ENCODE results near the gene SSR1. TPM values are rescaled to one million over a fixed set of nuclear protein-coding genes. Genes with fewer than 3 reads are reported as not detected.
A peak's percentile ranks its signal among the peaks of the same experiment; 100 is the strongest.
"Not testable (repeated sequence)": the region's sequence is repeated elsewhere in the genome, so short reads cannot be mapped to it uniquely, and the experiment has no call there.

Gene SSR1
- total RNA-seq (2014; rRNA removed; shearing (Covaris generic)), result 112 and 119 TPM in 2 replicates

- DNase-seq (ENCODE audit: low read depth), result peak; percentile 96
Observed at GRCh38 chr6:7312616-7313504, at the start of gene SSR1. SSR1 (minus strand) TSS chr6:7313199; CDS start chr6:7313120, 79 bp downstream.

GRCh38 chr6:7351916-7352315, 38.9 kb upstream of the SSR1 start:
- not testable (repeated sequence) for DNase-seq (ENCODE audit: low read depth)

- not testable (repeated sequence) for DNase-seq (ENCODE audit: low read depth)
Observed at GRCh38 chr6:7350591-7350990, 37.6 kb upstream of the SSR1 start.

- peak; percentile 33 for DNase-seq (ENCODE audit: low read depth)
Observed at GRCh38 chr6:7347551-7347997, 34.6 kb upstream of the SSR1 start.

- DNase-seq (ENCODE audit: low read depth), result not testable (repeated sequence)
Observed at GRCh38 chr6:7344773-7345450, 31.9 kb upstream of the SSR1 start.

- no peak for DNase-seq (ENCODE audit: low read depth)
Observed at GRCh38 chr6:7343546-7344475, 30.8 kb upstream of the SSR1 start.

- peak; percentile 57 for DNase-seq (ENCODE audit: low read depth)
Observed at GRCh38 chr6:7341989-7342742, 29.2 kb upstream of the SSR1 start.

- DNase-seq (ENCODE audit: low read depth), result no peak
Observed at GRCh38 chr6:7341271-7341670, 28.3 kb upstream of the SSR1 start.

GRCh38 chr6:7339007-7339732, 26.2 kb upstream of the SSR1 start:
- peak; percentile 47 for DNase-seq (ENCODE audit: low read depth)

- no peak for DNase-seq (ENCODE audit: low read depth)
Observed at GRCh38 chr6:7338031-7338430, 25.0 kb upstream of the SSR1 start.

- no peak for DNase-seq (ENCODE audit: low read depth)
Observed at GRCh38 chr6:7335519-7335918, 22.5 kb upstream of the SSR1 start.

GRCh38 chr6:7334685-7335084, 21.7 kb upstream of the SSR1 start:
- no peak for DNase-seq (ENCODE audit: low read depth)

GRCh38 chr6:7332090-7332745, 19.2 kb upstream of the SSR1 start:
- no peak for DNase-seq (ENCODE audit: low read depth)

- DNase-seq (ENCODE audit: low read depth), result no peak
Observed at GRCh38 chr6:7331452-7331851, 18.5 kb upstream of the SSR1 start.

GRCh38 chr6:7328243-7328642, 15.2 kb upstream of the SSR1 start:
- no peak for DNase-seq (ENCODE audit: low read depth)

GRCh38 chr6:7325750-7326149, 12.8 kb upstream of the SSR1 start:
- DNase-seq (ENCODE audit: low read depth), result no peak

- DNase-seq (ENCODE audit: low read depth), result no peak
Observed at GRCh38 chr6:7324520-7324919, 11.5 kb upstream of the SSR1 start.

GRCh38 chr6:7323074-7323473, 10.1 kb upstream of the SSR1 start:
- DNase-seq (ENCODE audit: low read depth), result no peak

- not testable (repeated sequence) for DNase-seq (ENCODE audit: low read depth)
Observed at GRCh38 chr6:7321866-7322265, 8.9 kb upstream of the SSR1 start.

- DNase-seq (ENCODE audit: low read depth), result not testable (repeated sequence)
Observed at GRCh38 chr6:7319406-7319805, 6.4 kb upstream of the SSR1 start.

Data from RPMI7951 (cell line).